ENCODE measurements around the gene FGF1.

FGF1 gene

GRCh38 chr5:142685418-142686209 is at the start of gene FGF1:
FGF1 (minus strand) TSS chr5:142686090; CDS start chr5:142614127, 71,963 bp downstream.
- no peak for DNase-seq

- no peak for DNase-seq
These were observed 41.8 kb upstream of the FGF1 start for GRCh38 chr5:142727735-142728047.

- no peak for DNase-seq
These were observed 40.4 kb upstream of the FGF1 start for GRCh38 chr5:142726188-142726731.

GRCh38 chr5:142725231-142726187 is 39.6 kb upstream of the FGF1 start:
- DNase-seq, result no peak

DNA sequence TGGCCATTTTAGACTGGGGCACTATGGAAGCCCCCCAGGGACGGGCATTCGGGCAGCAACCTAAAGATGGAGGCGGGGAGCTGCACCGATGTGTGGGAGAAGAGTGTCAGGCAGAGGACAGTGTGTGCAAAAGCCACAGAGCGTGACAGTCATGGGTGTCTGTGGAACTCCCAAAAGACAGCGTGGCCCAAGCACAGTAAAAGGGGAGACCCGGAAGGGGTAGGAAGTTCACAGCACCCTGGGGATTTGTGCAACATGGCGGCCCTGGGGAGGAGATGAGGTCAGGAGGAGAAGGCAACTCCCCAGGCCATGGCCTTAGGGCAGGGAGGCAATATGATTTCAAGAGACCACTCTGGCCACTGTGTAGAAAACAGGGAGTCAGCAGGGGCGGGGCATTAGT is 38.9 kb upstream of the FGF1 start:
- DNase-seq, result no peak

GRCh38 chr5:142722896-142723295 is 37.0 kb upstream of the FGF1 start:
- no peak for DNase-seq

DNA sequence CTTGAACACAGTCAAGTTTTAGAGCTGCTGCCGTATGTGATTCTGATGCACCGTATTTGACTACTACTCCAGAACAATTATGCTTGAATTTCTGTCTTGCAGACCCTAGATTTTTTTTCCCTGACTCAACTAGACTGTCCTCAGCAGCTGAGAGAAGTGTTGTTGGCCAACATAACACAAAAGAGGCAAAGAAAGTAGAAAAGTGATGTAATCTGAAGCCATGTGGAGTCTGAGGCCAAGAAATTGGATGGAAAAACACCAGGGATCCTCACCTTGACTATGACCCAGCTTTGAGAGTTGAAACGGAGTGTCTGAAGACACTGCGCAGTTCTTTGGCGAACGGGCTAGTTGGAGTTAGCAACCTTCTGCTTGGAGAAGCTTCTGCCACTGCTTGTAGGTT is 36.3 kb upstream of the FGF1 start:
- no peak for DNase-seq

DNA sequence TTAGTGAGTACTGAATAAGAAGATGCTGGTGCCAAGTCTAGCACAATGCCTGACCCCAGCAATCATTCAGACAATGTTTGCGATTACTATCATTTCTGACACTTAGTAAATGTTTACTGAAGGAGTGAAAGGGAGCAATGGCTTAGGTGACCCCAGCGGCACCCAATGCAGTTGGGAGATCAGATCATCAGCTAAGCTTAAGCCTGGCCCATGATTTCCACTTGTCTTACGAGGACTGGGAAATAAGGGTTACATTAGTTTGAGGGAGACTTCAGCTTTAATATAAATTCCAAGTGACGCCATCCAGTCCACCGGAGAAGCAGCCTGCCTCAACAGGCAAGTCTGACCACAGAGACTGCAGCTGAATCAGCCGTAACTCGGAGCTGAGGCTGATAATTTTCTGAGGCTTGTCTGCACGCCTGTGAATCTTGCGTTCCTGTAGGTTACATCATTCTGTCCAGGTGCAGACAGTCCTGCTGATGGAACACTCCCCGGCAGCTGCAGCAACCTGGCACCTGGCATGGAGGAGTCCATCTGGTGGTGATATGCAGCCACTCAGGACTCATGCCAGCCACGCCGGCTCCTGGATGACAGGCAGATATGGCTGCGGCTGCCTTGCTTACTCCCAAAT is 34.9 kb upstream of the FGF1 start:
- no peak for DNase-seq

GRCh38 chr5:142719836-142720370 is 34.0 kb upstream of the FGF1 start:
- DNase-seq, result no peak

DNA sequence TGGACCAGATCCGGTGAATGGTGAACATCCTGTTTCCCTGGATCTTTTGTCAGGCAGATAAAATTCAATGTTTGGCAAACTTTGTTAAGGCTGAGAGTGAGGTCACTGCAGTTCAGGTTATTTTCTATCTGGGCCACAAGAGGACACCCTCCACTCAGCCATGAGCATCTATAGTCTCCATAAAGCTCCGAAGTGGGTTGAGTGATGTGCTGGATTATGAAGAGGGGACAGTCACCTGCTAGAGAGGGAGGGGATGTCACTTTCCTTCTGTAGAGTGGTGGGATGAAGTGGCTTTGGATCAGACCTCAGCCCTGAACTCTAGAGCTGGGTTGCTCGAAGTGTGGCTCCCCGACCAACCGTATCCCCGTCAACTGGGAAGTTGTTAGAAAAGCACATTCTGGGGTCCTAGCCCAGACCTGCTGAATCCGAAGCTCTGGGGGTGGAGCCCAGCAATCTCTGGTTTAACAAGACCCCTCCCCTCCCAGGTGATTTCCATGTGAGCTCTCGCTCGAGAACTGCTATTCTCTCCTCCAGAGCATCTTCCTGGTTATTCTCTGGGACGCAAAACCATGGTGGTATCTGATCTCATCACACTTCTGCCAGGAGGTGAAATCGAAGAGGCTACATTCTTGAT is 31.8 kb upstream of the FGF1 start:
- DNase-seq, result no peak

- peak in 1 of 2 donors; percentile 18 for DNase-seq
These were observed 31.1 kb upstream of the FGF1 start for GRCh38 chr5:142716963-142717362.

GRCh38 chr5:142715291-142715690 is 29.4 kb upstream of the FGF1 start:
- no peak for DNase-seq

- DNase-seq, result peak; percentile 87 to 88
These were observed 27.3 kb upstream of the FGF1 start for GRCh38 chr5:142713121-142713706.

DNA sequence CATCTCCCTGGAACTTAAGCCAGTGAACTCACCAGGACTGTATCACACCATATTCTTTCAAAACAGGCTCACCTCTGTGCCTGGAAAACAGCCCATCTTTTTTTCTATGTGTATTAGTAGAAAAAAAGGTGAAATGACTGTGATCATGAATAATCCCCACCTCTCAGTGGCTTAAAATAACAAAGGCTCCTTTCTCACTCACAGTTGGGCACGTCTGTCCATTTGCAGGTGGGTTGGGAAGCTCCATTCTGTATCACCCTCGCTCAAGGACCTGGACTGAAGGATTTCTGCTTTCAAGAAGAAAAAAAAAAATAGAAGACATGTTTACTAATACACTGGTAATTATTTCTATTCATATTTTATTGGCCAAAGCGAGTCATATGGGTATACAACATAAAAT is 17.3 kb upstream of the FGF1 start:
- DNase-seq, result no peak

- DNase-seq, result no peak
These were observed 15.9 kb upstream of the FGF1 start for GRCh38 chr5:142701673-142702311.

DNA sequence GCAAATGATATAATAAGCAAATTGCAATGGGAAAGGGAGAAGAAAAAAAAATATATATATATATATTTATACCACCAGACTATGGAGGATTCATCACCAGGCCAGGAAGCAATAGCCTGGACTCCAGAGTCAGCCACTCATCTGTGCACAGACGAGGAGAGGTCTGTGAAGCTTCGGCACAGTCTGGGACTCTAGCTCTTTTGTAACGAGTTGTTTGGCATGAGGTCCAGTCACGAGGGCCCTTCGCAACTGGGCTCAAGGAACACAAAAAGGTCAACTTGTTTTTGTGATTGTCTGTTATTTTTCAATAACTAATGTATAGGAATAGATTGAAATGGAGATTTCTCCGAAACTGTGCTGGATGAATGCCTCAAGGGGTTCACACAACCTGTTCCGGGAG is 14.7 kb upstream of the FGF1 start:
- no peak for DNase-seq

GRCh38 chr5:142699184-142699720 is 13.4 kb upstream of the FGF1 start:
- DNase-seq, result peak; percentile 80 to 84

- DNase-seq, result no peak
These were observed 12.7 kb upstream of the FGF1 start for GRCh38 chr5:142698447-142699183.

GRCh38 chr5:142697356-142698255 is 11.7 kb upstream of the FGF1 start:
- no peak for DNase-seq
